Hepatocyte (in vitro differentiated cells): ENCODE data around the gene CIDEB. TPM values are rescaled to one million over a fixed set of nuclear protein-coding genes. Genes with fewer than 3 reads are reported as not detected.

Experiments used
- DNase-seq: peaks from one replicate; pipeline ENCODE4 v3.0.0-alpha.2; 2016; ENCODE audit warnings: low spot score
- H2AFZ ChIP-seq: fragments of 200-600 bp; sonication (generic); 2 replicates; pipeline ENCODE4 v1.6.0; 2016; ENCODE audit warnings: antibody characterized with exemption, mild to moderate bottlenecking
- H3K27ac ChIP-seq: fragments of 200-600 bp; sonication (generic); 2 replicates; pipeline ENCODE4 v1.5.1; 2016; ENCODE audit warnings: mild to moderate bottlenecking
- H3K27me3 ChIP-seq: fragments of 200-600 bp; sonication (generic); 2 replicates; pipeline ENCODE4 v1.6.1; 2016
- H3K36me3 ChIP-seq: fragments of 200-600 bp; sonication (generic); replicated peaks from 2 replicates; pipeline ENCODE4 v1.5.1; 2016; ENCODE audit warnings: low read depth; ENCODE audit not compliant: insufficient read depth
- H3K4me1 ChIP-seq: fragments of 200-600 bp; sonication (generic); 2 replicates; pipeline ENCODE4 v1.5.1; 2016; ENCODE audit warnings: mild to moderate bottlenecking, moderate library complexity; ENCODE audit not compliant: insufficient read depth
- H3K4me2 ChIP-seq: fragments of 200-600 bp; sonication (generic); 2 replicates; pipeline ENCODE4 v1.6.0; 2016
- H3K4me3 ChIP-seq: fragments of 200-600 bp; sonication (generic); 2 replicates; pipeline ENCODE4 v1.5.1; 2016; ENCODE audit warnings: mild to moderate bottlenecking
- H3K79me2 ChIP-seq: fragments of 200-600 bp; sonication (generic); 2 replicates; pipeline ENCODE4 v1.6.0; 2017; ENCODE audit warnings: mild to moderate bottlenecking
- H3K9me2 ChIP-seq: fragments of 200-600 bp; sonication (generic); replicated peaks from 2 replicates; pipeline ENCODE4 v1.6.0; 2017; ENCODE audit warnings: mild to moderate bottlenecking; ENCODE audit not compliant: insufficient read depth
- H3K9me3 ChIP-seq: fragments of 200-600 bp; sonication (generic); 2 replicates; pipeline ENCODE4 v1.5.1; 2016; ENCODE audit warnings: low read depth, mild to moderate bottlenecking
- H4K20me1 ChIP-seq: fragments of 200-600 bp; sonication (generic); 2 replicates; pipeline ENCODE4 v1.6.0; 2016; ENCODE audit warnings: mild to moderate bottlenecking; ENCODE audit not compliant: insufficient read depth, poor library complexity, severe bottlenecking
- CTCF ChIP-seq: fragments of 200-600 bp; sonication (generic); IDR thresholded peaks from 2 replicates; pipeline ENCODE4 v1.5.1; 2016; ENCODE audit warnings: antibody characterized with exemption, mild to moderate bottlenecking; ENCODE audit not compliant: poor library complexity
- EZH2 ChIP-seq: fragments of 200-600 bp; sonication (generic); IDR thresholded peaks from 2 replicates; pipeline ENCODE4 v1.6.1; 2016; ENCODE audit warnings: antibody characterized with exemption, mild to moderate bottlenecking, borderline replicate concordance
- EZH2phosphoT487 ChIP-seq: fragments of 200-600 bp; sonication (generic); IDR thresholded peaks from one replicate; pipeline ENCODE4 v1.6.1; 2018; ENCODE audit warnings: antibody characterized with exemption, mild to moderate bottlenecking, low read depth, moderate library complexity; ENCODE audit not compliant: unreplicated experiment, severe bottlenecking
- WGBS: methylation state at CpG from one replicate; pipeline ENCODE4 v1.1.6; 2016; ENCODE audit warnings: low lambda C conversion rate; ENCODE audit errors: missing lambda C conversion rate; 5-methylcytosine and 5-hydroxymethylcytosine counted together
- polyA plus RNA-seq: library from polyadenylated mRNA; unstranded; fragments of >200 nt; fragmentation: Nextera tagmentation; extraction: Ambion mirVana; gene quantifications from 2 replicates; pipeline ENCODE4 v1.2.1, GENCODE V29; 2016
- total RNA-seq: library from RNA; depleted of rRNA; stranded (reverse); fragments of >200 nt; gene quantifications from 2 replicates; pipeline ENCODE4 v1.2.3, GENCODE V29; 2014

Gene CIDEB
- total and polyA plus RNA-seq, 2 experiments from 2014 or later: 43.0 to 59.9 TPM

GRCh38 chr14:24258548-24259265, 49.1 kb downstream of the CIDEB start:
- H3K79me2 ChIP-seq: no peaks in the 10 kb centered on the region
- no peak for TF ChIP-seq CTCF
- no peak for TF ChIP-seq EZH2phosphoT487
- TF ChIP-seq EZH2: no peak
- no peaks in the 10 kb centered on the region for H4K20me1 ChIP-seq
- no peaks in the 10 kb centered on the region for H3K27me3 ChIP-seq
- no peak overlapping the region for H2AFZ ChIP-seq
- H3K27ac ChIP-seq: no peak overlapping the region
- H3K4me3 ChIP-seq: no peak overlapping the region
- no peaks in the 10 kb centered on the region for H3K9me3 ChIP-seq
- WGBS: 90% methylated on average over 18 of the region's 18 CpGs
- H3K4me2 ChIP-seq: no peak overlapping the region
- H3K36me3 ChIP-seq: no peaks in the 10 kb centered on the region
- DNase-seq: no peak
- no peaks in the 10 kb centered on the region for H3K4me1 ChIP-seq
- no peaks in the 10 kb centered on the region for H3K9me2 ChIP-seq

GRCh38 chr14:24258119-24258518, 49.7 kb downstream of the CIDEB start:
- no peak for TF ChIP-seq EZH2
- DNase-seq: no peak
- Histone ChIP-seq H3K36me3 (no peaks in the 10 kb centered on the region), H4K20me1 (no peaks in the 10 kb centered on the region), H3K27me3 (no peaks in the 10 kb centered on the region), H3K9me2 (no peaks in the 10 kb centered on the region), H3K4me1 (no peaks in the 10 kb centered on the region), H2AFZ (no peak overlapping the region), H3K27ac (no peak overlapping the region), H3K9me3 (no peaks in the 10 kb centered on the region), H3K4me3 (no peak overlapping the region), H3K4me2 (no peak overlapping the region), H3K79me2 (no peaks in the 10 kb centered on the region)
- 89% methylated on average over 6 of the region's 9 CpGs for WGBS

- H3K9me2 ChIP-seq: no peaks in the 10 kb centered on the region
- WGBS: 90% methylated on average over 4 of the region's 4 CpGs
- no peak overlapping the region for H3K4me3 ChIP-seq
- peaks cover 8% of the 10 kb centered on the region for H3K4me1 ChIP-seq
- H3K9me3 ChIP-seq: no peaks in the 10 kb centered on the region
- no peak overlapping the region for H3K4me2 ChIP-seq
- DNase-seq: no peak
- H4K20me1 ChIP-seq: no peaks in the 10 kb centered on the region
- H3K27ac ChIP-seq: no peak overlapping the region
- H2AFZ ChIP-seq: no peak overlapping the region
- H3K79me2 ChIP-seq: no peaks in the 10 kb centered on the region
- no peaks in the 10 kb centered on the region for H3K27me3 ChIP-seq
- H3K36me3 ChIP-seq: no peaks in the 10 kb centered on the region
- TF ChIP-seq CTCF (no peak), EZH2phosphoT487 (no peak), EZH2 (no peak)
Measured at GRCh38 chr14:24256960-24257359, 50.8 kb downstream of the CIDEB start.

GRCh38 chr14:24255931-24256711, 51.7 kb downstream of the CIDEB start:
- Histone ChIP-seq H3K9me3 (no peaks in the 10 kb centered on the region), H3K27me3 (no peaks in the 10 kb centered on the region), H2AFZ (no peak overlapping the region), H3K9me2 (no peaks in the 10 kb centered on the region), H3K4me1 (peaks cover 8% of the 10 kb centered on the region), H3K4me2 (no peak overlapping the region), H4K20me1 (no peaks in the 10 kb centered on the region), H3K79me2 (no peaks in the 10 kb centered on the region), H3K4me3 (no peak overlapping the region), H3K27ac (no peak overlapping the region), H3K36me3 (no peaks in the 10 kb centered on the region)
- TF ChIP-seq EZH2 (no peak), CTCF (no peak), EZH2phosphoT487 (no peak)
- DNase-seq: no peak
- WGBS: 89% methylated on average over 12 of the region's 12 CpGs
